DMS 273 (cell line): ENCODE results near the gene HILPDA.

Experiments
- DNase-seq: peaks from one replicate; lab custom pipeline; 2025; ENCODE audit not compliant: unreplicated experiment; lab: John Stamatoyannopoulos, UW

The HILPDA gene, protein sequence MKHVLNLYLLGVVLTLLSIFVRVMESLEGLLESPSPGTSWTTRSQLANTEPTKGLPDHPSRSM

GRCh38 chr7:128455543-128456254 lies at the start of gene HILPDA:
HILPDA (plus strand) TSS chr7:128455878; CDS start chr7:128457269, 1,391 bp downstream.
- DNase-seq = peak; percentile 98

DNA sequence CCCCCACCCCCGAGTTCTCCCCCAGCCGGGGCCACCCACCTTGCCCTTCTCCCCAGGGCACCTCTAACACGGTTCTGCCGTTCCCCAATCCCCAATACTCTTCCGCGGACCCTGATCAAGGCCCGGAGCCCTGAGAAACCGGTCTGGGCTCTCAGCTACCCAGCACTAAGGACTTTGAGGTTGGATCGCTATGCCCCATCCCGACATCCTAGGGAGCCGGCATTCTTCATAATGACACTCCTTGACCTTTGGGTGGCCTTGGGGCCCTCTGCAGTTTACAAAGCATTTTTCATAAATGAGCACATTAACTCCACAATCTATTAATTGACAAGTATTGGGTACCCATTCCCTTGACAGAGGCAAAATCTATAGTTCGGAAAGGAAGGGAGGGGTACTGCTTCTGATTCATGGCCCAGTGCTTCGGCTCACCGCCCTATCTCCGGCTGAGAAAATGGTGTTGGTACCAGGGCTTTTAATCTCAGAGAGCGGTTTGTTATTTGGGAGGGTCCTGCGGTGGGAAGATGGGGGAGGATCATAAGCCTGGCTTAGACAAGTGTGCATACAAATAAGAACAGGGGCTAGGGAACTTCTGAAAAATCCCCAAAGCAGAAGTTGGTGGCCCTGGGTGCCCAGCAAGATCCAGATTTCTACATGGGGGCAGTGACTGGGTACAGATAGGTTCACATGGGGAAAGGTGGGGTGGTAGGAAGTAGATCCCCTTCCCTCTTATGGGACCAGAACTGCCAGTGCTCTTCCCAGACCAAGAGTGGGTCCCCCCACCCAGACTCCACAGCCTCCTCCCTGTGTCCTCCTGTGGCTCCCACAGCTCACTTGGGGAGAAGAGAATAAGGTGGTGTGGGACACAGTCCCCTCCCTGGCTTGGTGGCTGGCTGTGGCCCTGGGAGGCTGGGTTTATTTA lies 49.1 kb upstream of the HILPDA start:
- peak; percentile 44 for DNase-seq

GRCh38 chr7:128407233-128407589 lies 48.5 kb upstream of the HILPDA start:
- DNase-seq = peak; percentile 67

- DNase-seq = peak; percentile 78
Observed at GRCh38 chr7:128407751-128408708, 47.6 kb upstream of the HILPDA start.

DNA sequence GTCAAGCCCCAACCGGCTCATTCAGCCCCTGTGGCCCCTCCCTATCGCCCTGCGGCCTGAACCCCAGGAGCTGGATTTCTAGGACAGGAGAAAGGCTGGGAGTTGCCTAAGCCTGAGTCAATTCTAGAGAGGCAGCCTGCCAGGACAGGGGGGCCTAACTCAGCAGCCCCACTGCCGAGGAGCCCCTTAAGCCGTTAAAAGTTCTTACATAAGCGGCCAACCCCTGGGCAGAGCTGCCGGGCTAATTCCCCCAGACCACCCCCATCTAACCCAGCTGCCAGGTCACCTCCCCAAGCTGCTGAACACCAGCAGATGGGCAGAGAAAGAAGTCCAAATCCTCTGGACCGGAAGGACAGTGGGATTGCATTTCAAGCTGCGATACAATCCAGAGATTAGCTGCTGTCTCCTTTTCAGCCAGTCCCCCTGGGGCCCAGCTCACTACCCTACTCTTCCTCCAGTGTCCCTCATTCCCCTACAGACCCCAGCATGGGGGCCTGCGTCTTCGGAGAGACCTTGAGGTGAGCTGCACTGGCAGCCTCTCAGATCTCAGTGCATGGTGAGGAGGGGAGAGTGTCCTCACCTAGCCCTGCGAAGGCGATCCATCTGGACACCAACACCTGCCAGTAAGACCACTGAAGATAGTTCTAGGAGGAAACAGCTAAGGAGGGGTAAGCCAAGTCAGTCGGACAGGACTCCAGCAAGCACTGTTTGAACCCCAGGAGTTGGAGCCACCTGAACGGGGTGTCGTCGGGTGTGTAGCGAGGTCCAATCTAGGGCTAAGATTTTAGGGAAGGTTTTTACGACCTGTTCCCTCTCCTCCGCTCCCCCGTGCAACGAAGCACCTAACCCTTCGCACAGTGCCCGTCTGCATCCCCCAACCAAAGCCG lies 46.7 kb upstream of the HILPDA start:
- DNase-seq = peak; percentile 93

- peak; percentile 97 for DNase-seq
Observed at GRCh38 chr7:128409596-128410450, 45.9 kb upstream of the HILPDA start, which contains the start of gene IMPDH1. IMPDH1 (minus strand) TSS chr7:128409982; CDS start chr7:128409901, 81 bp downstream.

DNA sequence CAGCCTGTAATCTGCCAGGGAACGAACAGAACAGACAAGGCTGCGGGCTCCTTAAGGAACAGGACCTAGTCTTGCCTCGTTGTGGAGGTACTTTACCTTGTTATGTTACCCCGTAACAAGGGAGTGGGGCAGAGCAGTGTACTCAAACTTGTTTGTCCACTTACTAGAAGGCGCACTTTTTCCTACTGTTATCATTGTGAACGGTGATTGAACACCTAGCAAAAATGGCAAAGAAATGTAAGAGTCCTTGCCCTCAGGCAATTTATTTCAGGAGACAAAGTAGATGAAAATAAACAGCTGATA lies 45.3 kb upstream of the HILPDA start:
- no peak for DNase-seq

DNA sequence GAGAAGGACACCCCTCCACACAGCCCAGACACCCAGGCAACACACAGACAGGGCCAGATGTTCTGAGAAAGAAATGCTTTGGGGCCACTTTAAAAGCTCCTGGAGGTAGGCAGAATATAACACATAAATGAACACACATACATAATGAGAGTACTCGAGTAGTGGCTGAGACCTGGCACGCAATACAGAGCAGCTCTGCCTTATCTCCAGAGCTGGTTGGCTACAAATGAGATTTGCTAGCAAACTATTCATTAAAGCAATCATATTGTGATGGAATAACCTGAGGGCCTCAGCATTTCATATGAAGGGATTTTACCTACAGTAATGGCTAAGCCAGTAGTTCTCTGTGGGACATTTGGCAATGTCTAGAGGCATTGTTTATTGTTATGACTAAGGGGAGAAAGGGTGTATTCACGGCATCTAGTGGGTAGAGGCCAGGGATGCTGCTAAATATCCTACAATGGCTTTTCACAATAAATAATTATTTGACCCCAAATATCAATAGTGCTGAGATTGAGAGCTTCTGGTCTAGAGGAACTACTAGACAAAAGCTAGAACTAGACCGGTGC lies 40.4 kb upstream of the HILPDA start:
- no peak for DNase-seq

GRCh38 chr7:128417071-128417470 lies 38.6 kb upstream of the HILPDA start:
- DNase-seq = no peak

- DNase-seq = peak; percentile 52
Observed at GRCh38 chr7:128419257-128419656, 36.4 kb upstream of the HILPDA start.

DNA sequence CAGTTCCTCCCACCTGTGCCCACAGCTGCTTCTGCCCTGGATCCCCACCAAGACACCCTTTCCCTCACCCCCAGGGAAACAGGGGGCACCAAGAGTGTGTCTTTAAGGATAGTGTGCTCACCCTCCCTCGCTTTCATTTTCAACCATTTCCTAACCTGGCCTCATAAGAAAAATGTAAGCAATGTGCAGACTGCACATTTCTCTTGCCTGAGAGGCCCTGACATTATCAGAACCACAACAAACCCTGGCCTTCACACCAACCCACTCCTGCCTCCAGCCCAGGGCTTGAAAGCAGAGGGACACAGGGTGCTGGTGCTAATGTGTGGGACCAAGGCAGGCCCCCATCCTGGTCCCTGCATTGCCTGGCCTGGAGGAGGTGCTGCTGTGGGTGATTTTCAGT lies 34.9 kb upstream of the HILPDA start:
- no peak for DNase-seq

DNA sequence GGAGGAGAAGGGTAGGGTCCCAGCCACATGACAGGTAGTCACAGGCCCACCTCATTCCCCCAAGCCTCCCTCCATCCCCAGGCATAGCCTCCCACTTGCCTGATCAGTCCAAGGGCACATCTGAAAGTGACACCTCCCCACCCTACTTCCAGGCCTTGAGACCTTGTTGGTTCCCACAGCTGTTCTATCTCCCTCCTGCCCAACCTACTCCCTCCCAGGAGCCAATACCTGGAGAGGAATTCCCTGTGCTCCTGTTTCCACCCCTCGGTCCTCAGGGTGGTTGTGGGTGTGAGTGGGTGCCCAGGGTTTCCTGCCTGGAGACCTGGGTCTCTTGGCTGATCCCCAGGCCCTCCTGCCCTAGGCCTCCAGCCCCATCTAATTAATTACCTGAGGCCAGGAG lies 34.3 kb upstream of the HILPDA start:
- DNase-seq = no peak

- no peak for DNase-seq
Observed at GRCh38 chr7:128422037-128422436, 33.6 kb upstream of the HILPDA start.

- peak; percentile 88 for DNase-seq
Observed at GRCh38 chr7:128422842-128423241, 32.8 kb upstream of the HILPDA start.

DNA sequence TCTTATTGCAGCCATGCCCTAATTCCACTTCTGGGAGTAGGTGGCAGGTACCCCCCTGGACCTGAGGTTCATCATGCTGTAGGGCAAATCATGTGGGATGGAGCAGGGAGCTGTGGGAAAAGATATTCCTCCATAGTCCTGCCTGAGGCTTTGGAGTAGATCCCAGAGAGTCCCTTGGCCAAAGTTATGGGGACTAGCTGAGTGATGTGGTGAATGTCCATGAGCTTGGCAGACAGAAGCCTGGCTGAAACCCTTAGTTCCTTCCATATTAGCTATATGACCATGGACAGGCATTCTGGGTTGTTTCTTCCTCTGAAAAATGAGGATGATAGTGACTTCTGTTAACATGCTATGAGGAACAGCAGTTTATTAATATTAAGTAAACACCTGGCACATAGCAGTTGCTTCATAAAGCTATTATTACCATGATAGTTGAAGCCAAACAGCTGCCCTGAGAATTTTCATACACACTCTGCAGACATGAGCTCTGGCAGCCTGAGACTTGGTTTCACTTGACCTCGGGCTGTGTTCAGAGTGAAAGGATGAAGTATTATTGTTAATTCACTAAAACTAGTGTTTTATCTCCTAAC lies 30.9 kb upstream of the HILPDA start:
- DNase-seq = no peak

DNA sequence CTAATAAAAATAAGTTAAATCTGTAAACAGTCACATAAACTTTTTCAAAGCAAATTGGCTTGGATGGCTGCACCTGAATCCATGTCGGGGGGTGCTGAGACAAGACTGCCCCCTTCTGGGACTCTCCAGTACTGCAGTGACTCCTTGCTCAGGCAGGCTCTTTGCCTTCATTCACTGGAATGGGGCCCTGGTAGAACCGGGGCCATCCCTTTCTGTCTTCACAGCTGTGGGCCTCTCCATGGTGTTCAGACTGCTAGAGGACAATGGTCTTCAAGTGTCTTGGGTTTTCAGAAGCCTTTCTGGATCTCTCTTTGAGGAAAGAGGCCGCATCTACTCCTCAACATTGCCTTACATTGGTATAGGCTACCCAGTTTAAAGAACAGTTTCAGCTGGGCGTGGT lies 29.8 kb upstream of the HILPDA start:
- peak; percentile 89 for DNase-seq

DNA sequence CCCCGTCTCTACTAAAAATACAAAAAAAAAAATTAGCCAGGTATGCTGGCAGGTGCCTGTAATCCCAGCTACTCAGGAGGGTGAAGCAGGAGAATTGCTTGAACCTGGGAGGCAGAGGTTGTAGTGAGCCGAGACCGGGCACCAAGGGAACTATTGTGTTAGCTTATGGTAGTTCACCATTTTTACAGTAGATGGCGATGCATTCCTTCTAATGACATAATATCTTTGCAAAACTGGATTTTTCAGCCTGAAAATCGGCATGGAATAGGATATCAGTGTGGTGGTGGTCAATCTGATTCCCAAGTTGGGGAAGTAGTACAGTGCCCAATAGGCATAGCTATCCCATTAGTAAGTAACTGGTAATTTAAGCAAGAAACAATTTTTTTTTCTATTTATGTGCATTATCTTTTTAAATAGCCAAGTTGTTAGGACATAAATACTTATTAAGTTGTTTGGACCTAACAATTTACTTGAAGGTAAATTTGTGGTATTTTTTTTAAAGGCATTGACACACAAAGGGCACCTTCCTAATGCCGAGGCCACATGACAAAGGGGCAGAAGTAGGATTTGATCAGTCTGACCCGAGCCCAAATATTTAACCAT lies 28.3 kb upstream of the HILPDA start:
- peak; percentile 89 for DNase-seq

DNA sequence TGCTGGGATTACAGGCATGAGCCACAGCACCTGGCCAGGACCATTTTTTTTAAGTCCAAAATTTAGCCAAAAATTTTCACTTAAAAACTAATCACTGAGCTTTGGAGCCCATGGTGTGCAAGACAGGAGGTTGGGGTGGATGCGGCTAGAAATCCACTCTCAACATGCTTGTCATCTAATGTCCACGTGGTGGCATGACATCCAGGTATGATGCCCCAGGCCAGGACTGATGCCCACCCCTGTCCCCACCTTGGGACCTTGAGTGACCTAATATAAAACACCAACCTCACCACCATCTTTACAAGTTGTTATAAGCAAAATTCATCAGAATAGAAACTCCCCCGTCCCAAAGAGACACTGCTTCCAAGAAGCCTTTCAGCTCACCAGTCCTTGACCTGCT lies 25.5 kb upstream of the HILPDA start:
- no peak for DNase-seq
